Fibroblast of skin of abdomen (primary cell): ENCODE data around the gene MAGEC1. TPM values are rescaled to one million over a fixed set of nuclear protein-coding genes. Genes with fewer than 3 reads are reported as not detected.
A peak's percentile ranks its signal among the peaks of the same experiment; 100 is the strongest.
"Not testable (repeated sequence)": the region's sequence is repeated elsewhere in the genome, so short reads cannot be mapped to it uniquely, and the experiment has no call there.

Experiments
- DNase-seq: peaks from one replicate; pipeline ENCODE4 v3.0.0-alpha.2; 2013
- polyA plus RNA-seq, 2 experiments: library from polyadenylated mRNA; unstranded; fragments of 120-200 nt; gene quantifications; one replicate each; pipeline ENCODE4 v1.2.1, GENCODE V29; 2013; ENCODE audit not compliant: insufficient read length in 2 of 2

MAGEC1 gene, protein sequence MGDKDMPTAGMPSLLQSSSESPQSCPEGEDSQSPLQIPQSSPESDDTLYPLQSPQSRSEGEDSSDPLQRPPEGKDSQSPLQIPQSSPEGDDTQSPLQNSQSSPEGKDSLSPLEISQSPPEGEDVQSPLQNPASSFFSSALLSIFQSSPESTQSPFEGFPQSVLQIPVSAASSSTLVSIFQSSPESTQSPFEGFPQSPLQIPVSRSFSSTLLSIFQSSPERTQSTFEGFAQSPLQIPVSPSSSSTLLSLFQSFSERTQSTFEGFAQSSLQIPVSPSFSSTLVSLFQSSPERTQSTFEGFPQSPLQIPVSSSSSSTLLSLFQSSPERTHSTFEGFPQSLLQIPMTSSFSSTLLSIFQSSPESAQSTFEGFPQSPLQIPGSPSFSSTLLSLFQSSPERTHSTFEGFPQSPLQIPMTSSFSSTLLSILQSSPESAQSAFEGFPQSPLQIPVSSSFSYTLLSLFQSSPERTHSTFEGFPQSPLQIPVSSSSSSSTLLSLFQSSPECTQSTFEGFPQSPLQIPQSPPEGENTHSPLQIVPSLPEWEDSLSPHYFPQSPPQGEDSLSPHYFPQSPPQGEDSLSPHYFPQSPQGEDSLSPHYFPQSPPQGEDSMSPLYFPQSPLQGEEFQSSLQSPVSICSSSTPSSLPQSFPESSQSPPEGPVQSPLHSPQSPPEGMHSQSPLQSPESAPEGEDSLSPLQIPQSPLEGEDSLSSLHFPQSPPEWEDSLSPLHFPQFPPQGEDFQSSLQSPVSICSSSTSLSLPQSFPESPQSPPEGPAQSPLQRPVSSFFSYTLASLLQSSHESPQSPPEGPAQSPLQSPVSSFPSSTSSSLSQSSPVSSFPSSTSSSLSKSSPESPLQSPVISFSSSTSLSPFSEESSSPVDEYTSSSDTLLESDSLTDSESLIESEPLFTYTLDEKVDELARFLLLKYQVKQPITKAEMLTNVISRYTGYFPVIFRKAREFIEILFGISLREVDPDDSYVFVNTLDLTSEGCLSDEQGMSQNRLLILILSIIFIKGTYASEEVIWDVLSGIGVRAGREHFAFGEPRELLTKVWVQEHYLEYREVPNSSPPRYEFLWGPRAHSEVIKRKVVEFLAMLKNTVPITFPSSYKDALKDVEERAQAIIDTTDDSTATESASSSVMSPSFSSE
- polyA plus RNA-seq (2013, experiment 1 of 2; ENCODE audit: insufficient read length), result not detected
- not detected for polyA plus RNA-seq (2013, experiment 2 of 2; ENCODE audit: insufficient read length)

DNA sequence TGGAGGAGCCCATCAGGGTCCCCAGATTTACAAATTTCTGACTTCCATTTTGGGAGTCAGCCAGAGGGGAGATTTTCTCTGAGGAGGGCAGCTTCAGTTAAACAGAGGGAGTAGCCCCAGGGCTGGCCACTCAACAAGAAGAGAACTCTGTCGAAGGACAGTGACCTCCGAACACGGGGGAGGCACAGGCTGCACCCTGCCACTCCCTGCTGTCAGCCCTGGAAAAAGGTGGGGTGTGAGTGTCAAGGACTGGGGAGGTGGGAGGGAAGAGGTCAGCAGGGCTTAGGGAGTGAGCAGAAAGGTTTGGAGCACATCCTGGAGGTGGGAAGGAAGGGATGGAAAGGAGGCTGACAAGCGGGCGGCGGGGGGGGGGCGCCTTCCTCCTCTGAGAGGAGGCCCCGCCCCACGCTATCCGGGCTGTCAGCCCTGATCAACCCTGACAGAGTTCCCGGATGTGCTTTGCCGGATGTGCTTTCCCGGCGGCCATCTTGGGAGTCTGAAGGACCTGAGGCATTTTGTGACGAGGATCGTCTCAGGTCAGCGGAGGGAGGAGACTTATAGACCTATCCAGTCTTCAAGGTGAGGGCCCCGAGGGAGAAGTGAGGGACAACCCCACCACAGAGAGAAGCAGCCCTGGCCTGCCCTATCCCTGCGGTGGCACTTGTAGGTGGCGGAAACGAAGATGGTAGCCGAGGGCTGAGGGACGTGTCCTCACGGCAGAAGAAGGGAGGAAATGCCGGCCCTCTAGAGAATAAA is at the start of gene MAGEC1:
Gene MAGEC1, plus strand, starts transcription at position 495 of the 756 bp plus-strand sequence. CDS start 1,179 bp downstream, outside the sequence.
- no peak for DNase-seq

DNA sequence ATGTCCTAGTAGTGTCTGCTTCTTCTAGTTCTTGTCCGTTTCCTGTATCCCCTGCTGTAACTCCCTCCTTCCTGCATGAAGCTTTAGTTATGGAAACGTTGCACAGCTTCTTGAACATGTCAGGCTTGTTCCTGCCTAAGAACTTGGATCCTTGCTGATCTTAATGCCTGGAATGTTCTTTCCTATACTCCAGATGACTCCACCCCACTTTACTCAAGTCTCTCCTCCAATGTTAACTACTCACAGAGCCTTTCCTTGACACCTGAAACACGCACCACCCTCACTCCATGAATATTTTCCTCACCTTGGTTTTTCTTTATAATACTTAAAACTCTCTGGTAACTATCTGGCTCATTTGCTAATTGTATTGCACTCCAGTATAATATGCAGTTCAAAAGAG is 46.2 kb upstream of the MAGEC1 start:
- DNase-seq, result no peak

DNA sequence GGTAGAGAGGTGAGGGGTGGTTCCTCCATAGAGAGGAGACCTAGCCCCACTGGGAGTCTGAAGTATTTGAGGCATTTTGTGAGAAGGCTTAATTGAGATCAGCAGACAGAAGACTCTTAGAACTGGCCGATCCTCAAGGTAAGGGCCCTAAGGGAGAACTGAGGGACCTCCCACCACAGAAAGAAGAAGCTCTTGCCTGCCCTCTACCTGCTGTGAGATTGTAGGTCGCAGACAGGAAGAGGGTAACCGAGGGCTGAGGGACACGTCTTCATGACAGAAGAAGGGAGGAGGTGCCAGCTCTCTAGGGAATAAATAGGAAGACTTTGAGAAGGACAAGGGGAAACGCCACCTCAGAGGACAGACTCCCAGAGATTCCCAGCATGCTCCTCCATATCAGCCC is 24.1 kb upstream of the MAGEC1 start:
- DNase-seq, result no peak

DNA sequence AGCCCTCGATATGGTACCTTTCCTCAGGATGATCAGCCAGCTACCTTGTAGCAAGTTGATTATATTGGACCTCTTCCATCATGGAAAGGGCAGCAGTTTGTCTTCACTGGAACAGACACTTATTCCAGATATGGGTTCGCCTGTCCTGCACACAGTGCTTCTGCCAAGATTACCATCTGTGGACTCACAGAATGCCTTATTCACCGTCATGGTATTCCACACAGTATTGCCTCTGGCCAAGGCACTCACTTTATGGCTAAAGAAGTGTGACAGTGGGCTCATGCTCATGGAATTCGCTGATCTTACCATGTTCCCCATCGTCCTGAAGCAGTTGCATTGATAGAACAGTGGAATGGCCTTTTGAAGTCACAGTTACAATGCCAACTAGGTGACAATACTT is 14.9 kb upstream of the MAGEC1 start:
- not testable (repeated sequence) for DNase-seq

DNA sequence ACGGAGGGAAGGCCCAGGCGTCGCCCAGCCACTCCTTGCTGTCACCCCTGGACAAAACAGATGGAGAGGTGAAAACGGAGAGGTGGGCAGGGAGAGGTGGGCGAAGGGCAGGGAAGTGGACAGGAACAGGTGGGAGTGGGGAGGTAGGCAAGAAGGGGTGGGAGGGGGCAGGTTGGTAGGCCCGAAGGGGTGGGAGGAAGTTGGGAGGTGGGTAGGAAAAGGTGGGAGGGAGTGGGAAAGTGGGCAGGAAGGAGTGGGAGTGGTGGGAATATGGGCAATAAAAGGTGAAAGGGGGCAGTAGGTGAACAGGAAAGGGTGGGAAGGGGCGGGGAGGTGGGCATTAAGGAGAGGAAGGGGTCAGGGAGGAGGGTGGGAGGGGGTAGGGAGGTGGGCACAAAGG is 9.0 kb upstream of the MAGEC1 start:
- DNase-seq, result no peak

DNA sequence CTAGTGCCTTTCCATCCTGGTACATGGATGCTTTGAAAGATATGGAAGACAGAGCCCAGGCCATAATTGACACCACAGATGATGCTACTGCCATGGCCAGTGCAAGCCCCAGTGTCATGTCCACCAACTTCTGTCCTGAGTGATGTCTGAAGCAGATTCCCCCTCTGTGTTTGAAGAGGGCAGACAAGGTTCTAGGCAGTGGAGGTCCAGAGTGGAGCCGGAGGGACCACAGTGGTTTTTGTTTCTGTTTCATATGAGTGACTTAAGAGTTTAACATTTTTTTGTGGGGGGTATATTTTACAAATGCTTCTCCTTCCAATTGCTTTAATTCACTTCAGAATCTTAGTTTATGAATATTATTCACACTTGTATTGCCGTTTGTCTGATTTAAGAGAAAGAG is 6.0 kb upstream of the MAGEC1 start:
- DNase-seq, result no peak

DNA sequence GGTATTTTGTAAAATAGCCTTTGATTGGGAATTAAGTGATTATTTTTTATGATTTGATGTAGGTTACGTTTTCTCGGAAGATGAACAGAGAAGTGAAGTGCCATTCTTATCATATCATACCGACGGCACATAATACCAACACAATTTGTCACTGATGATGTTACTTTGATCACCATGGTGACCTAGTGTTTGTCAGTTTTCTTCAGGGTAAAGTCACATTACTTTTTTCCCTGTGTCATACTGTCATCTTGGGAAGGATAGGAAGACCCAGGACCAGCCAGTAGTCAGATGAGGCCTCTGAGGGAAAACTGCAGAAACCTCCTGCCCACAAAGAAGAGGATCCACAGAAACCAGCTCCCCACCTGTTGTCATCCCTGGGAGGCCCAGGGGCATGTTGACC is 1.3 kb upstream of the MAGEC1 start:
- no peak for DNase-seq

DNA sequence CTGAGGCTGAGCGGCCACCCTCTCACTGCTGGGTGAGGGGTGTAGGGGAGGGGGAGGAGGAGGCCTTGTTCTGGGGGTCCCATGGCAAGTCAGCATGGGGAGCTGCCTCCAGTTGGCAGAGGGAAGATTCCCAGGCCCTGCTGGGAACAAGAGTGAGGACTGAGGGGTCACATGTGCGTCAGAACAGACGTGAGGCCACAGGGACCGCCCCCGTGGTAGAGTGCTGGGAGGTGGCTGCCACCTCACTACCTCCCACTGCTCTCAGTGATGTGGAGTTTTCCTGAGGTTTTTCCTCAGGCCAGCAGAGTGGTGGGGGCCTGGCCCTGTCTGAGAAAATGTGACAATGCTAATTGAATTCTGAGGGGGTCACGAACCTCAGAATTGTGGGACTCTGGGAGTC is 568 bp downstream of the MAGEC1 start:
- DNase-seq, result no peak

DNA sequence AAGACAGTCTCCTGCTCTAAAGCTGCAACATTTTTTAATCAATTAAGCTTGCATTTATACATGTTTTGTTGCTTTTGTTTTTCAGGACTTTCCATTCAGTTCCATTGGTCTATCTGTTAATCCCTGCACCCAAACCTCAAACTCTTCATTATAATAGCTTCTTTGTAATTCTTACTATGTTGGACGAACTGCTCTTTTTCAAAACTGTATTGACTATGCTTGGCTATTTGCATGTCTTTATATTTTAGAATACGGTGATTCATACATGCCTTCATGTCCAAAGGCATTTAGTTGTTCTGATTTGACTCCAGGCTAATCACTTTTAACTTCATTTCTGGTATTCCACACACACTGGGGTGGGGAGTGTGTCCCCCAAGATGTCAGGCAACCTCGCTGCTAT is 14.1 kb downstream of the MAGEC1 start:
- DNase-seq, result no peak

DNA sequence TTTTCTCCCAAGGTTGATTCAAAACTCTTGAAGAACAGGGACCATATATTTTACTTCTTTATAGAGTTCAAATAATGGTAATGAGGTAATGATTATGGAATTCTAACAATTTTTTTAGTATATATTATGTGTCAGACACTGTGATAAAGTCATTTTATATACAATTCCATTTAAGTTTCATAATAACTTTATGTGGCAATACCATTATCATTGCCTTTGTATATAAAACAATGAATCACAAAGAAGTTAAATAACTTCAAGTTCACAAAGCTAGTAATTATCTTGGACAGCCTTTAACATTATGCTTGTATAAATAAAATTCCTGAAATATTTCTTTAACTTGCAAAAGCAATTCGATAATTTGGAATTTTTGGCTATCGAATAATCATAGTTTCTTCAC is 20.6 kb downstream of the MAGEC1 start:
- peak; percentile 0 for DNase-seq

DNA sequence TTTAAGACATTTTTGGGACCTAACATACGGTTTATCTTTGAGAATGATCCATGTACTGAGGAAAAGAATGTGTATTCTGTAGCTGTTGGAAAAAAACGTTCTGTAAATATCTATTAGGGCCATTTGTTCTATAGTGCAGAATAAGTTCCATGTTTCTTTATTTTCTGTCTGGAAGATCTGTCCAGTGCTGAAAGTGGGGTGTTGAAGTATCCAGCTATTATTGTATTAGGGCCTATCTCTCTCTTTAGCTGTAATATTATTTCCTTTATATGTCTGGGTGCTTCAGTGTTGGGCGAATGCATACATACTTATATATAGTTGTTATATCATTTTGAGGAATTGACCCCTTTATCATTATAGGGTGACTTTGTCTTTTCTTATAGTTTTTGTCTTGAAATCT is 24.7 kb downstream of the MAGEC1 start:
- no peak for DNase-seq

DNA sequence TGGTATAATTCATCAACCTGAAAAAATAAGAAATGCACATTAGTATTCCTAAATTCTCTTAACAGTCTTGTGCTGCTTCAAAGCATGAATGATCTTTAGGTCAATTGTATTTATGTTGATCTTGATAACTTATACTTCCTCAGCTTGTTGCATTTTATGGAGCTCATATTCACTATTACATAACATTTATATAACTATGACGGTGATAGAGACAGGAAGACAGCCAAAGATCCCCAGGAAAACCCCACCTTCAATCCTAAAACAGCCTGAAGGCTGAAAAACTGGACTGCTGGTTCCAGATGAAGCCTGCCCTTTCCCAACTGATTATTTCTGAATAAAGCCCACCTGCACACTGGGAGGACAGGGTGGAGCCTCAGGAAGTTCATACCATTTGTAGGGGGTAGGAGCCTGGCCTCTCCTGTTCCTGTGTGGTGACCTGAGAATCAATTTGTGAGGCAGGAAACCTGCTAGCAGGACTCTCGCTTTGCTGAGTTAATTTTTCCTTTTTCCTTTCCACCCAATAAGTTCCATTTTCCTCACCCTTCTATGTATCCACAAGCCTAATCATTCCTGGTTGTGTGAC is 30.5 kb downstream of the MAGEC1 start:
- DNase-seq, result no peak

DNA sequence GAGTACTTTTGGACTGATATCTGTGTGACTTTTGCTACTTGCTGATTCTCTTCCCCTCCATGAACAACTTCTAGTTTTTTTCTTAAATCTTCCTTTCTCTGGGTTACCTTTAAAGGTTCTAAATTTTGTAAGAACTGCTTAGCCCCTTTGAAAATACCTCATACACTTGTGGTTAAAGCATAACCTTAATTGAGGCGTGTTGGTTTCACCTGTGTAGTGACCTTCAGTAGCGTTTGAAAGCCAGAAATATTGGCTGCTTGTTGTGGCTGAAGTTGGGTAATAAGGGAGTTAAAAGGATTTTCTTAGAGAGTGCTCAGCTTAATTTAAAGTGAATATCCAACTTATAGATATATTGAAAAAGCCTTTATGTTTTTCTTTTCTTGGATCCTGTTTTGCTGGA is 32.0 kb downstream of the MAGEC1 start:
- DNase-seq, result no peak

DNA sequence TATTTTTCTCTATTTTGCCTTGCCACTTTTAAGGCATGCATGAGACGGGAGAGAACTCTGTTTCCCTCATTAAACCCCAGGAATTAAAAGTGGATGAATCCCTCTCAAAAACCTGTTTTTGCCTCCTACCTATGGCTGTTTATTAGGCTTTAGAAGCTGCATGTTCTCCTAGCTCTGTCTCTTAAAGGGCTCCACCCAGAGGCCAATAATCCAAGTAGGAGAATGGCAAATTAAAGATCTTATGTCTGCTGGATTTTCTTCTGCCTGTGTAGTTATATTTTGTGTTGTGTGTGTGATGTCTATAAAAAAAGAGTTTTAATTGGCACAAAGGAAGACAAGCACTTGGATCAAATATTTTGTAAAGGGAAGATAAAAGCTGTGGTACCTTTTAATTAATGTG is 32.4 kb downstream of the MAGEC1 start:
- no peak for DNase-seq

DNA sequence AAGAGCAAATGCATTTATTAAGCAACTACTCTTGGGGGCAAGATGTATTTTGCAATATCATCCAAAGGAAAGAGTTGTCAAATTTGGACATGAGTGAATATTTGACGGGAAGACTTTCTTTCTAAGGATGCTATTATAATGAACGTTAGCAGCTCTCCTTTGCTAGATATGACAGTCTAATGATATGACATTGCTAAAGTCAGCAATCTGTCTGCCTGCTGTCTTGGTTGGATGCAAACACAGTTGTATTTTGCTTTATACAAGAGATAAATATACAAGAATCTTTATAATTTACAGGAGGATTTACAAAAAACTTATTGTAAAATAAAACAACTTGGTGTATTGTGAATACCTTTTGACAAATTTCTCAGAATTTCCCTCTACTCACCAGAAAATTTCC is 37.5 kb downstream of the MAGEC1 start:
- DNase-seq, result no peak

DNA sequence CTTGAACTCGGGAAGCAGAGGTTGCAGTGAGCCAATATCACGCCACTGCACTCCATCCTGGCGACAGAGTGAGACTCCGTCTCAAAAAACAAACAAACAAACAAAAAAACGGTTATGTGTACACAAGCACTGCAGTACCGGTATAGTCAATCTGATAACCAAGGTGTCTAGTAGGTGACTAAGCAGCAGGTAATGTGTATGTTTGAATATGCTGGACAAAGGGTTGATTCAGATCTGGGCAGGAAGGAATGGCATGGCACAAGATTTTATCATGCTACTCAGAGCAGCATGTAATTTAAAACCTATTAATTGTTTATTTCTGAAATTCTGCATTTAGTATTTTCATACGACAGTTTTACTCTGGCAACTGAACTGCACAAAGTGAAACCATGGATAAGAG is 41.7 kb downstream of the MAGEC1 start:
- DNase-seq, result no peak

DNA sequence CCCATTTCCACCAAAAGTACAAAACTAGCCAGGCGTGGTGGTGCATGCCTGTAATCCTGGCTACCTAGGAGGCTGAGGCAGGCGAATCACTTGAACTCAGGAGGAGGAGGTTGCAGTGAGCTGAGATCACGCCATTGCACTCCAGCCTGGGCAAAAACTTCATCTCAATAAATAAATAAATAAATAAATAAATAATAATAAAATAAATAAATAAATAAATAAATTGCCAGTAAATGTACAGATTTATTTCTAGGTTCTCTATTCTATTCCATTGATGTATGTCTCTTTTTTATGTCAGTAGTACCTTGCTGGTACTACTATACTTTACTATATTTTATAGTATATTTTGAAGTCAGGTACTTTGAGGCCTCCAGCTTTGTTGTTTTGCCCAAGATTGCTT is 43.7 kb downstream of the MAGEC1 start:
- DNase-seq, result no peak

DNA sequence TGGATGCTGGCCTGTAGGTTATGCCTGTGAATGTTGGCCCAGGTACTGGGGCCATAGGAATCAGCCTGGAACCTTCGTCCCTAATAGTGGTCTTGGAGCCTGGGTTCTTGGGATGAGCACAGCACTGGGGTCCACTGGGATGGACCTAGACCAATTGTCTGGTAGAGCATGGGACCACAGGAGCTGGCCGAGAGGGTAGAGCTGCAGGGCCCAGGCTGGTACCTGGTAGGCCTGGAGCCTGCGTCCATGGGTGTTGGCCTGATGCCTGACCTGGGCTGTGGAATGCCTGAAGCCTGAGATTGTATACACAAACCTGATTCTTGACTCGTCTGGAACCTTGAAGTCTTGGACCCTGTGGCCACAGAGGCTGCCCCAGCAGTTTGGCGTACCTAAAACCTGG is 48.9 kb downstream of the MAGEC1 start:
- no peak for DNase-seq

DNA sequence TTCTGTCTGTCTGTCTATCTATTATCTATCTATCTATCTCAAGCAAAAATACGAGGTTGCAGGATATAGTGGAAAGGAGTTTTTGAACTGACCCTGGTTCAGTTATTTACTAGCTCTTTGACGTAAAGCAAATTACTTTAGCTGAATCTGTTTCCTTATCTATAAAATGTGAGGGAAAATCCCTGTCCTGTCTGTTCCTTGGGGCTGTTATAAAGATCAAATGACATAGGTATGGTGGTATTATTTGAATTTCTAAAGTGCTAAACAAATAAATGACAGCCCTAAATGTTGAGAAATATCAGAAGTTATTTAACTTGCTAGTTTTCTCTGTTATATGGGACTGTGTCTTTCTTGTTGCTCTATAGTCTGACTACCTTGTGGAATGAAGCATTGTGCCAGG is 55.0 kb downstream of the MAGEC1 start:
- DNase-seq, result no peak
